Liver (tissue), 10 donors: ENCODE data around the gene ERP44. TPM values are rescaled to one million over a fixed set of nuclear protein-coding genes. Genes with fewer than 3 reads are reported as not detected.

ENCODE experiments used
- DNase-seq: peaks from one replicate; pipeline ENCODE4 v3.0.0-alpha.2; 2017; ENCODE audit warnings: low spot score
- H3K27ac ChIP-seq, 2 donors: one replicate each; pipeline ENCODE4 v1.7.0; 2013; ENCODE audit warnings: inconsistent platforms in 2 of 2, low read length in 2 of 2, control low read depth in 1 of 2, low read depth in 1 of 2, mild to moderate bottlenecking in 1 of 2
- H3K27me3 ChIP-seq, 4 donors: one replicate each; pipeline versions ENCODE4 v1.6.1 to v1.7.0; 2013; ENCODE audit warnings: low read length in 3 of 4, inconsistent platforms in 1 of 4, mild to moderate bottlenecking in 1 of 4, moderate library complexity in 1 of 4; ENCODE audit not compliant: control insufficient read depth in 4 of 4, insufficient read depth in 4 of 4
- H3K36me3 ChIP-seq, 4 donors: one replicate each; pipeline versions ENCODE4 v1.6.1 to v1.7.0; 2013; ENCODE audit warnings: low read length in 3 of 4, mild to moderate bottlenecking in 3 of 4, low read depth in 1 of 4, moderate library complexity in 1 of 4; ENCODE audit not compliant: control insufficient read depth in 4 of 4, insufficient read depth in 3 of 4
- H3K4me1 ChIP-seq, 4 donors: one replicate each; pipeline versions ENCODE4 v1.6.1 to v1.7.0; 2013; ENCODE audit warnings: low read length in 3 of 4, mild to moderate bottlenecking in 3 of 4, moderate library complexity in 1 of 4; ENCODE audit not compliant: control insufficient read depth in 4 of 4, insufficient read depth in 4 of 4
- H3K4me3 ChIP-seq, 3 donors: one replicate each; pipeline versions ENCODE4 v1.6.1 to v1.7.0; 2013; ENCODE audit warnings: low read length in 3 of 3, control low read depth in 1 of 3, low read depth in 1 of 3, mild to moderate bottlenecking in 1 of 3
- H3K9ac ChIP-seq, 2 donors: one replicate each; pipeline ENCODE4 v1.7.0; 2013; ENCODE audit warnings: low read length in 2 of 2, mild to moderate bottlenecking in 2 of 2, moderate library complexity in 2 of 2, control low read depth in 1 of 2, low read depth in 1 of 2
- H3K9me3 ChIP-seq, 4 donors: one replicate each; pipeline versions ENCODE4 v1.6.1 to v1.7.0; 2013; ENCODE audit warnings: low read length in 3 of 4; ENCODE audit not compliant: control insufficient read depth in 4 of 4
- GABPA ChIP-seq, 2 donors: IDR thresholded peaks in 1 of 2; conservative IDR thresholded peaks in 1 of 2; 2 replicates each; pipeline ENCODE4 v1.6.1; 2016; ENCODE audit warnings: antibody characterized with exemption in 2 of 2, mild to moderate bottlenecking in 1 of 2, moderate library complexity in 1 of 2
- HNF4A ChIP-seq, 2 donors: conservative IDR thresholded peaks; 2 replicates each; pipeline ENCODE4 v1.6.1; 2016; ENCODE audit warnings: antibody characterized with exemption in 2 of 2, mild to moderate bottlenecking in 2 of 2
- WGBS: extraction: QIAGEN DNeasy Blood & Tissue Kit; methylation state at CpG from one replicate; pipeline ENCODE4 v1.1.7; 2013; 5-methylcytosine and 5-hydroxymethylcytosine counted together
- polyA plus RNA-seq, 2 donors: library from polyadenylated mRNA; stranded (reverse) in 1 of 2; unstranded in 1 of 2; fragments of 200-250 nt in 1 of 2; fragments of >200 nt in 1 of 2; fragmentation: Nextera tagmentation in 1 of 2; extraction: Ambion mirVana in 1 of 2; gene quantifications; one replicate each; pipeline versions ENCODE4 v1.2.1 to v1.2.3, GENCODE V29; 2013 to 2015
- small RNA-seq: library from RNA; depleted of rRNA; stranded (forward); fragments of <200 nt; gene quantifications from one replicate; pipeline ENCODE3, GENCODE V24; 2014
- total RNA-seq, 2 donors: library from RNA; depleted of rRNA; stranded (reverse); fragments of >200 nt; gene quantifications; one replicate each; pipeline ENCODE4 v1.2.3, GENCODE V29; 2014
- donor health status: healthy.
- donor health status: healthy.
- donor health status: healthy.
- donor health status: healthy.
- donor health status: healthy.

The ERP44 gene
- total and polyA plus RNA-seq, 4 donors, result 13.0 to 26.8 (median 19.3) TPM

GRCh38 chr9:99929652-99930051, 169.1 kb downstream of the ERP44 start:
- Histone ChIP-seq H3K9ac (peak overlapping the region in 1 of 2 donors; percentile 22), H3K9me3 (peaks cover 0 to 2% (median 0%) of the 10 kb centered on the region in 4 donors), H3K4me3 (no peak overlapping the region), H3K27ac (peak overlapping the region; percentile 61 to 78), H3K27me3 (no peaks in the 10 kb centered on the region), H3K4me1 (peaks cover 0 to 24% (median 14%) of the 10 kb centered on the region in 4 donors), H3K36me3 (peaks cover 0 to 8% (median 3%) of the 10 kb centered on the region in 4 donors)
- 58% methylated on average over 2 of the region's 2 CpGs for WGBS
- TF ChIP-seq GABPA (IDR thresholded peaks at IDR 0.05 in 1 of 2, conservative IDR thresholded peaks at IDR 0.05 in 1 of 2) (no peak), HNF4A (conservative IDR thresholded peaks at IDR 0.05) (peak in 1 of 2 donors; percentile 5)
- no peak for DNase-seq

Small RNAs within 50 kb of the gene (small RNA-seq; reads per million reads assigned to genes)
- gene RN7SL75P, result not detected

Other genes with a start within 250 kb of the ERP44 start
- 10 to 100 TPM; 20.1 to 30.9 TPM for gene STX17, start 192.3 kb downstream of the ERP44 start, total RNA-seq
- 10 to 100 TPM in 1 of 2 donors, 1 to 10 TPM in 1; 8.3 to 22.2 TPM for gene STX17, start 192.3 kb downstream of the ERP44 start, polyA plus RNA-seq
- 10 to 100 TPM; 13.4 to 28.1 TPM for gene INVS, start 243 bp upstream of the ERP44 start, total RNA-seq
- gene INVS, start 243 bp upstream of the ERP44 start, polyA plus RNA-seq, result 1 to 10 TPM; 5.7 to 6.7 TPM